IMR-90 (cell line): ENCODE results near the gene LIPN. TPM values are rescaled to one million over a fixed set of nuclear protein-coding genes. Genes with fewer than 3 reads are reported as not detected.

Source experiments
- ATAC-seq: fragments of 200-7000 bp; cut with Tn5 transposase; 2 replicates; pipeline ENCODE4 v1.9.1; 2020; ENCODE audit warnings: low read depth, mild to moderate bottlenecking, moderate library complexity
- BruUV-seq: library from RNA; stranded (reverse); fragments of 400-500 nt; replicated peaks from 2 replicates; lab custom pipeline; 2021; lab: Mats Ljungman, UMichigan
- CTCF ChIA-PET: fragments of 300-600 bp; formaldehyde crosslinking; extraction: SDS; loops from one replicate; lab custom pipeline; 2021; ENCODE audit warnings: antibody characterized with exemption; lab: Yijun Ruan, JAX
- POLR2A ChIA-PET: fragments of 300-600 bp; sonication (Branson Sonifier 250); formaldehyde crosslinking; loops from one replicate; lab custom pipeline; 2022; ENCODE audit warnings: antibody characterized with exemption; ENCODE audit not compliant: unreplicated experiment; lab: Charles Lee
- DNase-seq: peaks from one replicate; pipeline ENCODE4 v3.0.0; 2013
- H2AFZ ChIP-seq: replicated peaks from 2 replicates; pipeline ENCODE3; 2013; ENCODE audit warnings: low read length, mild to moderate bottlenecking; ENCODE audit not compliant: poor library complexity
- H2AK5ac ChIP-seq: 2 replicates; pipeline ENCODE4 v1.6.1; 2013; ENCODE audit warnings: low read depth, low read length, inconsistent platforms
- H2AK9ac ChIP-seq: replicated peaks from 2 replicates; pipeline ENCODE3; 2013; ENCODE audit warnings: mild to moderate bottlenecking, low read depth, low read length, moderate library complexity; ENCODE audit not compliant: poor library complexity
- H2BK120ac ChIP-seq: 2 replicates; pipeline ENCODE4 v1.6.1; 2013; ENCODE audit warnings: low read depth, low read length, inconsistent platforms
- H2BK15ac ChIP-seq: 3 replicates; pipeline ENCODE4 v1.6.1; 2013; ENCODE audit warnings: low read depth, low read length, inconsistent platforms
- H2BK20ac ChIP-seq: 2 replicates; pipeline ENCODE4 v1.6.1; 2013; ENCODE audit warnings: low read depth, mild to moderate bottlenecking, inconsistent platforms, low read length, moderate library complexity
- H2BK5ac ChIP-seq: 2 replicates; pipeline ENCODE4 v1.6.1; 2013; ENCODE audit warnings: mild to moderate bottlenecking, low read depth, low read length, inconsistent platforms; ENCODE audit not compliant: poor library complexity, severe bottlenecking
- H3K14ac ChIP-seq: replicated peaks from 2 replicates; pipeline ENCODE4 v1.6.1; 2013; ENCODE audit warnings: low read depth, low read length, inconsistent platforms
- H3K18ac ChIP-seq: 2 replicates; pipeline ENCODE4 v1.6.1; 2013; ENCODE audit warnings: low read depth, low read length, control low read depth
- H3K23ac ChIP-seq: 2 replicates; pipeline ENCODE4 v1.6.1; 2013; ENCODE audit warnings: low read depth, low read length, inconsistent platforms
- H3K27ac ChIP-seq: 2 replicates; pipeline ENCODE4 v1.5.1; 2013; ENCODE audit warnings: mild to moderate bottlenecking, control low read depth, low read length; ENCODE audit not compliant: insufficient read depth
- H3K27me3 ChIP-seq: 2 replicates; pipeline ENCODE4 v1.6.1; 2013; ENCODE audit warnings: low read length; ENCODE audit not compliant: control insufficient read depth, insufficient read depth
- H3K36me3 ChIP-seq: 2 replicates; pipeline ENCODE4 v1.6.1; 2013; ENCODE audit warnings: low read length, mixed read lengths; ENCODE audit not compliant: control insufficient read depth, insufficient read depth
- H3K4ac ChIP-seq: 2 replicates; pipeline ENCODE4 v1.6.1; 2013; ENCODE audit warnings: low read depth, low read length, inconsistent platforms
- H3K4me1 ChIP-seq: 2 replicates; pipeline ENCODE4 v1.6.1; 2013; ENCODE audit warnings: low read length, mixed read lengths; ENCODE audit not compliant: control insufficient read depth, insufficient read depth
- H3K4me2 ChIP-seq: 2 replicates; pipeline ENCODE4 v1.6.1; 2013; ENCODE audit warnings: low read depth, mild to moderate bottlenecking, control low read depth, low read length, moderate library complexity
- H3K4me3 ChIP-seq: 2 replicates; pipeline ENCODE4 v1.5.1; 2013; ENCODE audit warnings: low read depth, mild to moderate bottlenecking, control low read depth, low read length, moderate library complexity; ENCODE audit not compliant: insufficient read depth
- H3K56ac ChIP-seq: 2 replicates; pipeline ENCODE4 v1.6.1; 2013; ENCODE audit warnings: low read length, inconsistent platforms; ENCODE audit not compliant: insufficient read depth; ENCODE audit errors: extremely low read depth
- H3K79me1 ChIP-seq, 2 experiments: 2 replicates each; pipeline ENCODE4 v1.6.1; 2013; ENCODE audit warnings: low read length in 2 of 2, inconsistent platforms in 1 of 2, low read depth in 1 of 2
- H3K9ac ChIP-seq: 2 replicates; pipeline ENCODE4 v1.6.1; 2013; ENCODE audit warnings: low read depth, low read length, control low read depth
- H3K9me1 ChIP-seq: 2 replicates; pipeline ENCODE4 v1.6.1; 2013; ENCODE audit warnings: low read length, inconsistent platforms; ENCODE audit not compliant: insufficient read depth
- H3K9me3 ChIP-seq: 2 replicates; pipeline ENCODE4 v1.6.1; 2013; ENCODE audit warnings: low read length; ENCODE audit not compliant: control insufficient read depth, insufficient read depth
- H4K20me1 ChIP-seq: 2 replicates; pipeline ENCODE4 v1.6.1; 2013; ENCODE audit warnings: low read length, inconsistent platforms; ENCODE audit not compliant: insufficient read depth
- H4K5ac ChIP-seq: 2 replicates; pipeline ENCODE4 v1.6.1; 2013; ENCODE audit warnings: mild to moderate bottlenecking, low read depth, low read length, control low read depth
- H4K8ac ChIP-seq, 2 experiments: 2 replicates each; pipeline ENCODE4 v1.6.1; 2013; ENCODE audit warnings: low read depth in 2 of 2, low read length in 2 of 2, control low read depth in 1 of 2, inconsistent platforms in 1 of 2
- H4K91ac ChIP-seq: 2 replicates; pipeline ENCODE4 v1.6.1; 2013; ENCODE audit warnings: low read depth, low read length, inconsistent platforms; ENCODE audit not compliant: insufficient read depth
- POLR2A ChIP-seq: IDR thresholded peaks from 2 replicates; pipeline ENCODE4 v1.6.1; 2012; ENCODE audit warnings: mild to moderate bottlenecking, low read depth, low read length
- RCOR1 ChIP-seq: IDR thresholded peaks from 2 replicates; pipeline ENCODE4 v1.6.1; 2012; ENCODE audit warnings: mild to moderate bottlenecking, low read length, improper control_type of control experiment; ENCODE audit not compliant: insufficient replicate concordance
- RFX5 ChIP-seq: IDR thresholded peaks from 2 replicates; pipeline ENCODE4 v1.8.0; 2012; ENCODE audit warnings: low read depth, mild to moderate bottlenecking, low read length, moderate library complexity
- WGBS, 2 experiments: methylation state at CpG; one replicate each; pipeline versions ENCODE4 v1.1.5 to v1.1.7; 2013; ENCODE audit warnings: missing lambda C conversion rate in 2 of 2; ENCODE audit not compliant: insufficient read length in 1 of 2; ENCODE audit errors: extremely low coverage in 2 of 2; 5-methylcytosine and 5-hydroxymethylcytosine counted together
- dilution Hi-C: fragments of 300-500 bp; cut with HindIII; formaldehyde crosslinking; loops from one replicate; pipeline ENCODE4 v1.14.3; 2018; ENCODE audit warnings: low sequenced_read_pairs; ENCODE audit not compliant: unreplicated experiment
- in situ Hi-C: fragments of 300-500 bp; cut with MboI; formaldehyde crosslinking; loops from 3 replicates; pipeline ENCODE4 v1.14.3; 2019; ENCODE audit warnings: low sequenced_read_pairs, inconsistent platforms, mixed read lengths
- intact Hi-C: fragments of 100-400 bp; cut with micrococcal nuclease; formaldehyde crosslinking; loops from 2 replicates; pipeline ENCODE4 v1.10.0; 2022
- polyA plus RNA-seq, 3 experiments: library from polyadenylated mRNA; depleted of rRNA; stranded (reverse); fragments of >200 nt; gene quantifications; 2 replicates each; pipeline ENCODE4 v1.2.3, GENCODE V29; 2012; ENCODE audit warnings: low replicate concordance in 1 of 3
- total RNA-seq: library from RNA; depleted of rRNA; stranded (reverse); fragments of >200 nt; gene quantifications from 2 replicates; pipeline ENCODE4 v1.2.3, GENCODE V29; 2012

Gene LIPN
- total and polyA plus RNA-seq, 2 of the 4 experiments (the other 2 are of a cell fraction): not detected

DNA sequence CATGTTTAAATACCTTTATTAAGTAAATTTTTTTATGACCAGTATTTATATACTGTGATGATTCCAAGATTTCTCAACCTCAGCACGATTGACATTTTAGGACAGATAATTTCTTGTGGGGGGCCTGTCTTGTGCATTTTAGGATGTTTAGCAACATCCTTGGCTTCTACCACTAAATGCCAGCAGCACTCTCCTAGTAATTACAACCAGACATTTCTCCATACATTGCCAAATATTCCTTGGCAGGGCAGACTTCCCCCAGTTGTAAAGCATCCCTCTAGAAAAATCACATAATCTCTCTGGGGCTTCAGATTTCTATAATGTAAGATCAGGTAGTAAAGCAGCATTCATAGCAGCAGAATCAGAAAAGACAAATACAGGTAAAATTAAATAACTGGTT lies 34.9 kb downstream of the LIPN start:
- H2BK5ac ChIP-seq: no peak overlapping the region
- H3K4me1 ChIP-seq: peaks cover 1% of the 10 kb centered on the region; the same call in 1 of the 2 replicates
- intact Hi-C loops (no loop called here), dilution Hi-C loops (no loop called here), in situ Hi-C loops (no loop called here)
- no peak overlapping the region for H2AK9ac ChIP-seq
- no peaks in the 10 kb centered on the region for H3K36me3 ChIP-seq
- no peak overlapping the region for H2AK5ac ChIP-seq
- no peak overlapping the region for H3K56ac ChIP-seq
- no peak overlapping the region for H4K91ac ChIP-seq
- DNase-seq (no peak), ATAC-seq (no peak)
- H3K9me3 ChIP-seq: no peaks in the 10 kb centered on the region
- no peak overlapping the region for H2BK15ac ChIP-seq
- no peak overlapping the region for H4K5ac ChIP-seq
- TF ChIP-seq RFX5 (no peak), RCOR1 (no peak), POLR2A (no peak)
- no peak overlapping the region for H3K9ac ChIP-seq
- no peak overlapping the region for H2BK120ac ChIP-seq
- peaks cover 6% of the 10 kb centered on the region for H3K27me3 ChIP-seq
- no peaks in the 10 kb centered on the region for H3K79me1 ChIP-seq
- BruUV-seq: no TSS peak
- H3K4ac ChIP-seq: no peak overlapping the region
- H3K9me1 ChIP-seq: 0 out of 2 replicates have a peak, but pooled peaks cover 5% of the 10 kb centered on the region
- ChIA-PET CTCF (interaction anchor here (0.6 kb wide), 1 partner anchor 16 kb away, joined by 7 read pairs; no protein-coding TSS in a partner anchor), POLR2A (no interaction called here)
- H4K20me1 ChIP-seq: no peaks in the 10 kb centered on the region
- no CpG with 5 or more reads among the region's 1 CpG for WGBS, 2 experiments
- no peak overlapping the region for H4K8ac ChIP-seq
- H2BK20ac ChIP-seq: no peak overlapping the region
- no peak overlapping the region for H3K23ac ChIP-seq
- H2AFZ ChIP-seq: no peak overlapping the region
- no peak overlapping the region for H3K14ac ChIP-seq
- no peak overlapping the region for H3K4me2 ChIP-seq
- H3K27ac ChIP-seq: no peak overlapping the region
- no peak overlapping the region for H3K18ac ChIP-seq
- no peak overlapping the region for H3K4me3 ChIP-seq
